Testis (tissue), 2 donors: Measurements from ENCODE around the gene TRAPPC3.

Source experiments
- POLR2A ChIP-seq: fragments of 450-650 bp; IDR thresholded peaks from one replicate; pipeline ENCODE4 v1.6.1; 2017; ENCODE audit warnings: antibody characterized with exemption, mild to moderate bottlenecking, moderate library complexity
- TF ChIP-seq, protein P1 (sequence below), 3 experiments: fragments of 450-650 bp in 2 of 3; fragments of 200-600 bp in 1 of 3; sonication (generic) in 1 of 3; IDR thresholded peaks; one replicate each; pipeline ENCODE4 v1.5.1; 2016 to 2019; ENCODE audit warnings: antibody characterized with exemption in 3 of 3, mild to moderate bottlenecking in 2 of 3, moderate library complexity in 1 of 3

DNA sequence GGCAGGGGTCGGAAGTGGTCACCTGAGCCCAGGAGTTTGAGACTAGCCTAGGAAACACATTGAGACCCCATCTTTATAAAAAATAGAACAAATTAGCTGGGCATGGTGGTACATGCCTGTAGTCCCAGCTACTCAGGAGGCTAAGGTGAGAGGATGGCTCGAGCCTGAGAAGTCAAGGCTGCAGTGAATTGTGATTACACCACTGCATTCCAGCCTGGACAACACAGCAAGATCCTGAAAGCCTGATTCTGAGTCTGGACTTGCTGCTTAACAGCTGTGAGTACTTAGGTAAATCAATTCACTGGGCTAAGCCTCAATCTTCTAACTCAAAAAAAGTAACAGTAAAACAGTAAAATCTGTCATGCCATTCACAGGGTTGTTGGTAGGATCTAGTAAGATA, 4.9 kb downstream of the TRAPPC3 start:
- TF ChIP-seq, protein P1, sequence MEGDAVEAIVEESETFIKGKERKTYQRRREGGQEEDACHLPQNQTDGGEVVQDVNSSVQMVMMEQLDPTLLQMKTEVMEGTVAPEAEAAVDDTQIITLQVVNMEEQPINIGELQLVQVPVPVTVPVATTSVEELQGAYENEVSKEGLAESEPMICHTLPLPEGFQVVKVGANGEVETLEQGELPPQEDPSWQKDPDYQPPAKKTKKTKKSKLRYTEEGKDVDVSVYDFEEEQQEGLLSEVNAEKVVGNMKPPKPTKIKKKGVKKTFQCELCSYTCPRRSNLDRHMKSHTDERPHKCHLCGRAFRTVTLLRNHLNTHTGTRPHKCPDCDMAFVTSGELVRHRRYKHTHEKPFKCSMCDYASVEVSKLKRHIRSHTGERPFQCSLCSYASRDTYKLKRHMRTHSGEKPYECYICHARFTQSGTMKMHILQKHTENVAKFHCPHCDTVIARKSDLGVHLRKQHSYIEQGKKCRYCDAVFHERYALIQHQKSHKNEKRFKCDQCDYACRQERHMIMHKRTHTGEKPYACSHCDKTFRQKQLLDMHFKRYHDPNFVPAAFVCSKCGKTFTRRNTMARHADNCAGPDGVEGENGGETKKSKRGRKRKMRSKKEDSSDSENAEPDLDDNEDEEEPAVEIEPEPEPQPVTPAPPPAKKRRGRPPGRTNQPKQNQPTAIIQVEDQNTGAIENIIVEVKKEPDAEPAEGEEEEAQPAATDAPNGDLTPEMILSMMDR (IDR thresholded peaks at IDR 0.05): no peak
- no peak for TF ChIP-seq POLR2A
